Heart left ventricle (tissue), 13 donors: ENCODE measurements around the gene DEXI.

Experiments
- CTCF ChIP-seq, 12 donors: fragments of 200-600 bp; sonication (generic) in 4 of 12; IDR thresholded peaks; one replicate each; pipeline versions ENCODE4 v1.5.0 to v1.8.0; 2018 to 2022; ENCODE audit warnings: antibody characterized with exemption in 12 of 12, mild to moderate bottlenecking in 5 of 12
- POLR2A ChIP-seq, 2 donors: fragments of 450-650 bp; IDR thresholded peaks; one replicate each; pipeline ENCODE4 v1.6.1; 2017; ENCODE audit warnings: antibody characterized with exemption in 2 of 2, mild to moderate bottlenecking in 2 of 2, moderate library complexity in 2 of 2
- donor health status: ischemic (EF 13 %, LVEDD 7.1; RV severe dilation, severe dysfunction).
- donor health status: DM: no; HTN: yes; CAD: no.
- donor health status: DM: no; HTN: no; CAD: no.
- donor health status: ischemic (EF 25% LVEDD 6.9; RV normal size, moderate dysfunction).
- donor health status: ischemic (EF 25% LVEDD 5.7; RV mildly dilated, moderate dysfunction).
- donor health status: ischemic (EF 35%, LVEDD 5.7; RV mildly dilated, moderate dysfunction).
- donor health status: nonischemic (EF 11% LVEDD 7.7; RV severe dilation, severe dysfunction).
- donor health status: DM: yes; HTN: yes; CAD: no.
- donor health status: PGD.
- donor health status: ischemic (EF 29% LVEDD 5.4; RV normal size, mild dysfunction).
- donor health status: nonischemic (EF 23%, LVEDD 6.1; RV moderate dilation, normal function).

GRCh38 chr16:10987361-10988163 is 45.3 kb upstream of the DEXI start:
- TF ChIP-seq POLR2A (IDR thresholded peaks at IDR 0.05): no peak
- no peak for TF ChIP-seq CTCF (IDR thresholded peaks at IDR 0.05)
